CD4-positive, alpha-beta T cell treated with Interleukin-4 for 1 hour (primary cell): ENCODE data around the gene CHD3.
A peak's percentile ranks its signal among the peaks of the same experiment; 100 is the strongest.

Source experiments
- DNase-seq, 2 donors: peaks; one replicate each; pipeline ENCODE4 v3.0.0-alpha.2; 2020 to 2022

Gene CHD3

DNA sequence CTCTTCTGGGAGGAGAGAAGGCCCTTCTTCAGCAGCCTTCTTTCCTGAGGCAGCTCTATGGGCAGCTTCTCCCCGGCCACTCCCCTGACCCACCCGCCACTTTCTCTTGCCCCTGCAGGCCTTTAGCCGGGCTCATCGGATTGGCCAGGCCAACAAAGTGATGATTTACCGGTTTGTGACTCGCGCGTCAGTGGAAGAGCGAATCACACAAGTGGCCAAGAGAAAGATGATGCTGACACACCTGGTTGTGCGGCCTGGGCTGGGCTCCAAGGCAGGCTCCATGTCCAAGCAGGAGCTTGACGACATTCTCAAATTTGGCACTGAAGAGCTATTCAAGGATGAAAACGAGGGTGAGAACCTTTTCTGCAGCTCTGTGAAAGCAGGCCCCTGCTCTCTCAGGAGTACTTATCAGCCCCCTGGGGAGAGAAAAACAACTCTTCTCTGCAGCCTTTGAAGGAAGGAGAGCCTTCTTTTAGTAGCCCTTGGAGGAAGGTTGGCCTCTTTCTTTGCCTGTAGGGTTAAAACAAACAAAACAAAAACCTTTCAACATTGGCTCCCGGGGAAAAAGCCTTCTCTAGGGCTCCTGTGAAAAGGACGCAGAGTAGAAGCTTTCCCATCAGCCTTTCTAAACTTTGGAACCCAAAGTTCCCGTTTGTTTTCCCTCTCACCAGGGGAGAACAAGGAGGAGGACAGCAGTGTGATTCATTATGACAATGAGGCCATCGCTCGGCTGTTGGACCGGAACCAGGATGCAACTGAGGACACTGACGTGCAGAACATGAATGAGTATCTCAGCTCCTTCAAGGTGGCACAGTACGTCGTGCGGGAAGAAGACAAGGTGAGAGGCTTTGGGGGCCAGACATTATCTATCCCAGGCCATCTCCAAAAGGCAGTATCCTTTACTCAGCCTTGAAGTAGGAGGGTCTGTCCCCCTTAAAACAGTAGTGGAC lies 14.8 kb downstream of the CHD3 start:
- DNase-seq, result no peak

GRCh38 chr17:7909089-7909488 lies 20.5 kb downstream of the CHD3 start:
- no peak for DNase-seq

- DNase-seq, result no peak
Measured at GRCh38 chr17:7910281-7910680, 21.7 kb downstream of the CHD3 start.

- no peak for DNase-seq
Measured at GRCh38 chr17:7910711-7911110, 22.1 kb downstream of the CHD3 start.

GRCh38 chr17:7911116-7911515 lies 22.5 kb downstream of the CHD3 start:
- no peak for DNase-seq

DNA sequence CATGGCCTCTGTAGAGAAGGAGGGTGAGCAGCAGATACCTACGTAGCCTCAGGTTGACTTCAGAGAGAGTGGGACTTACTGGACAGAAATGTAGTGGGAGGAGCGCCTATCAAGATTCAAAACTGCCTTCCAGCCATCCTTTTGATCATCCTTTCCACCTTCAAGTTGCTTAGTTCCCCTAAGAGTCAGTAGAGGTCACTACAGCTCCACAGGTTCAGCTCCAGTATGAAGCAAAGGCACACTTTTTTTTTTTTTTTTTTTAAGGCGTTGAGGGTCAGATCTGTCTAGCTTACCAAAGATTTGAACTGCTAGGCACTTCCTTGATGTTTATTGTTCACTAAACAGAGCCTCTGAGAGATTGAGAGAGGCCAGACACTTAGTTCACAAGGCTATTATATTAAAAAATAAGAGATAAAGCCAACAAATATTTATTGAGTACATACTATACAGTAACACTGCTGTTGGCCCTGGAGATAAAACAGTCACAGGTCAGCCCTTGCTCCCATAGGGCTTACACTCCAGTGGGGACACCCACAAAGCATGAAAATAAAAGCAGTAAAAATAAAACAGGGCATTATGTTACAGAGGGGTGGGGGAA lies 24.4 kb downstream of the CHD3 start:
- peak; percentile 70 to 85 for DNase-seq

- no peak for DNase-seq
Measured at GRCh38 chr17:7915179-7915610, 26.6 kb downstream of the CHD3 start.

- DNase-seq, result peak; percentile 88 to 89
Measured at GRCh38 chr17:7915611-7916384, 27.2 kb downstream of the CHD3 start, which contains the start of gene RNF227. RNF227 (minus strand) TSS chr17:7916289; CDS start chr17:7916195, 94 bp downstream.

- no peak for DNase-seq
Measured at GRCh38 chr17:7916385-7916682, 27.7 kb downstream of the CHD3 start.

GRCh38 chr17:7916808-7917207 lies 28.2 kb downstream of the CHD3 start:
- DNase-seq, result no peak

DNA sequence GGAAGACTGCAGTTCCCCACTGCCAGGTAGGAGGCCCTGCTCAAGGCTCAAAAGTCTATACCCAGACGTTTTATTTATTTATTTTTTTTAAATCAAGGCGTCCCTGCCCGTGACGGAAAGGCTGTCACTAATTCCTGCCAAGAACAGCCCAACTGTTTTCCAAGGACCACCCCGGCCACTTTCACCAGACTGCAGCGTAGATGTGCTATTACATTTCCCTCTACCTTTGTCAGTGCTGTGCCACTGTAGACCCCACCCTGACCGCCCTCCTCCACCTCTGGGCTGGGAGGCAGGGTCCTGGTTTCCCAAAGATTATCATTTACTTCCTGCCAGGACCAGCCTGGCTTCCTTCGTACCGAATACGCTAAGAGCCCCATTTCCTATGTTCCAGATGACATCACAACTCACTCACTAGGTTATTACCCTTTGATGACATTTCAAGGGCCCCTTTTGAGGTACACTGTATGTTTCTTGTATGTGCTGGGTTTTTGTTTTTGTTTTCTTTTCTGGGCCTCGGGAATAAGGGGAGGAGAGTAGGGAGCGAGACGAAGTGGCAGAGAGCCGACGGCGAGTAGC lies 33.8 kb downstream of the CHD3 start:
- no peak for DNase-seq

DNA sequence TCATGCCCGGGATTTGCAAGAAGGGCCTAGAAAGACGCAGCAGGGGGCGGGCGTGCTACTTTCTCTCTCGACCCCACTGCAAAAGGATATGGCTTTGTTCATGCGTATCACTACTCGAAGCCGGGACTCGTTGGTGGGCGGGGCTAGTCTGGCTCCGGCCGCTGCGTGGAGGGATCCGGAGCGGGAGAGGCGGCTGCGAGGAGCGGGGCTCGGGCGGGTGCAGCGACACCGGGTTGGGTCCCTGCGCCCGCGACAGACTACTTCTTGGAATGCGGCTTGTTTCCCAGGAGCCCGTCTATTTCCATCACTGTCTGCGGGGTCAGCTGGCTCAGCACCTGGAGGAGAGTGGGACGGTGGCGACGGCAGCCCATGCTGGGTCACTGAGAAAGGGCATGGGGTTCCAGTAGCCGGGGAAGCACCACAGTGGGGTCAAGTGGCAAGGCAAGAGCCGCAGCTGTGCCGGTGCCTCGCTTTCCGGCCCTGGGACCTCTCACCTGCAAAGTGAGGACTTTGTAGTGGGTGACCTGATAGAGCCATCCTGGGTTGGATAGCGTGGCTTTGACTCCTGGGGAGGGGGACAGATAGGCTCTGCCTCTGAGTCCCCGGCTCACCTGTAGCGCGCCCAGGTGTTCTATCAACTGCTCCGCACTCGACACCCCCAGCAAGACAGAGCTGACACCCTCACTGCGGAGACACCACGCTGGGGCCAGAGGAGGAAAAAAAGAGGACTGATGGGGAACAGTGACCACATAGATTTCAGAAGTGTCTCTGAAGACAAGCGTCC lies 34.4 kb downstream of the CHD3 start:
- DNase-seq, result peak; percentile 87 to 89

GRCh38 chr17:7927596-7927995 lies 39.0 kb downstream of the CHD3 start:
- DNase-seq, result no peak

DNA sequence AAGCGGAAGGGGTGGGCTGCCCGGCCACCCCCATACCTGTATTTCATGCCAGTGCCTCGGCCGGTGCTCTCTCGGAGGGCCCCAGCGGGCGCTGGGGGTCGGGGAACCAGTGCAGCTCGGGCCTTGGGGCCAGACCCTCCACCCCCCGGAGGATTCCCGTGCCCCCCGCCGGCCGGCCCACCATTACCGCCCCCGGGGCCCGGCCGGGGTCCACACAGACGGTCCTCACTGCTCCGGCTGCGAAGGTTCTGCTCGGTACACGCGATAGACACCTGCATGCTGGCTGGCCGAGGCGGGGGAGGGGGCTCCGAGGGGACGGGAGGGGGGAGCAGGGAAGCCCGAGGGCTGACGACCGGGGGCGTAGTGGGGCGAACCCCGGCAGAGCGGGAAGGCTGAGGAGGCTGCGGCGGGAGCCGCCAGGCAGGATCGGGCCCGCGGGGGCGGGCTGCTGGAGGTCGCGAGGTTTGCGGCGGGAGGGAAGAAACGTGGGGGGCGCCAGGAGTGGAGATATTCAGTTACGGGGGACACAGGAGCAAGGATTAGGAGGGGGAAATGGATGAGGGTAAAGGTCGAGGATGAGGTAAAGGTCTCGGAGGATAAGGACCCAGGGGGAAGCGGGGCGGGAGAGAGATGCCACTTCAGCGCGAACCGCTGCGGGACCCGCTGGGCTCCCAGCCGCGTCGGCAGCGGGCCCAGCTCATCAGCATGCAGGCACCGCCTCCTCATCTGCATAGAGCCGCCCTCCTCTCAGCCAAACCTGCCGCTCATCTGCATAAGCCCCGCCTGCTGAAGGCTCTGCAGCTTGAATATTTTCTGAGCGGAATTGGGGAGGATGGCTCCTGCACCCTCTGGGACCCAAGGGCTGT lies 40.8 kb downstream of the CHD3 start, which contains the start of gene KCNAB3:
TSS of gene KCNAB3 (minus strand) at position 699 of the 866 bp plus-strand sequence. CDS start at position 278, 421 bp downstream.
- DNase-seq, result peak; percentile 61

DNA sequence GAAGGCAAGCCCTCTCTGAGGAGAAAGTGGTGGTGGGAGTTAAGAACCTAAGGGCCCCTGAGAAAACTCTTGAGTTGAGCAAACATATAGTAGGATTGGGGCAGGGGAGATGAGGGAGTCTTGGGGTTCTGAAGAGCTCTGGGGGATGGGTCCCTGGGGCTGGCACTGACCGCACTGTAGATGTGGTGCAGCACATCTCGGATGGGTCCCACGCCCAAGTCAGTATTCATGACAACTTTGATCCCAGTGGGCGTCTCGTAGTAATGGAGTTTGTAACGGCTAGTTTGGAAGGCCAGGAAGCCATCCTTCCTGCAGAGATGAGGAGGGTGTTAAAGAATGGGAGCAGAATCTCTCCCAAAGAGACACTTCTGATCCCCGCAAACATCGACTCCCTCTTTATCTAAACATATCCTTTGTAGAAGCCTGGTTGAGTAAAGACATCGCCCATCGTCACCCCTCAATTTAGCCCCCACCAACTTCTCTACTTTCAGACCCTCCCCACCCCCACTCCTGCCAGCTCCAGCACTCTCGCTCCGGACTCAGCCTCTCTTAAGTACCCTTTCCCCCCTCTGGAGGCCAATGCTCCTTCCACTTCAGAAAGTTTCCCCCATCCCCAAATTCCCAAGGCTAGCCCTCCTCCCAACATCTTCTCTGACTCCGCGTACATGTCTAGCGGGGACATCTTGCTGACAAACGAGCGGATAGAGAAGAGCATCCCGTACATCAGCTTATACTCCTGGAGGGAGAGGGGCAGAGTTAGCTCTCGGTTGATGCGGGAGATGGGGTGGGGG lies 42.4 kb downstream of the CHD3 start:
- no peak for DNase-seq

DNA sequence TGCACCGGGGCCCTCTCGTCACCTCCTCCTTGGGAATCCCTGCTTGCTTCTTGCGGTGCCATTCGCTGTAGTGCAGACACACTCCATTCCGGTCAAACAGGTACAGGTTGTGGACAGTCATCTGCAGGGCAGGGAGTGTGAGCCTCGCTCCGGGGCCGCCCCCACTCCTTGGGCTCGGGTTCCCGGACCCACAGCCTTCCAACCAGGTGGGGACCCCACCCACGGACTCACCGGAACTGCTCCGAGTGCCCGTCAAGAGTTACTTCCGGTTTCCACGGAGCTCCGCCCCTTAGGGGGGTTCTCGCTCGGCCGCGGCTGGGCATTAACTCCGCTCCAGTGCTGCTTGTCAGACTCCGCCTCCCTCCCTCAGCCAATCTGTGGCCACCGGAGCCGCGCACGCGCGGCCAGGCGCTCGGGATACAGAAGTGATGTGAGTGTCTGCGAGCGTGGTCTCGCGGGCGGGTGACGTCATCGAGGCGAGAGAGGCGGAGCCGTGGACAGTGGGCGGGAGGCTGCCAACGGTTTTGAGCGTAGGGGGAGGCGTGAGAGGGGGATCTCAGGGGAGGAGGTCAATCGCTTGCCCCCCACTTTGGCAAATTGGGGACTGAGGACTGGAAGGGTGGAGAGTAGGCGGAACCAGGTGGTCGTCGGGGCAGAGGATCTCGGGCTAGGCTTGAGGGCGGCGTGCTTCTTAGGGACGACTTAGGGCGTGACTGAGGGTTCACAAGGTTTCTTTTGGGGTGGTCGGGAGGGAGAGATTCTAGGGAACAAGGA lies 43.3 kb downstream of the CHD3 start, which contains the start of the genes CNTROB and TRAPPC1:
TSS of gene CNTROB (plus strand) at position 498 of the 774 bp plus-strand sequence. CDS start 874 bp downstream, outside the sequence.
TSS of gene TRAPPC1 (minus strand) at position 238 of the 774 bp plus-strand sequence. CDS start at position 121, 117 bp downstream.
- peak; percentile 100 for DNase-seq

DNA sequence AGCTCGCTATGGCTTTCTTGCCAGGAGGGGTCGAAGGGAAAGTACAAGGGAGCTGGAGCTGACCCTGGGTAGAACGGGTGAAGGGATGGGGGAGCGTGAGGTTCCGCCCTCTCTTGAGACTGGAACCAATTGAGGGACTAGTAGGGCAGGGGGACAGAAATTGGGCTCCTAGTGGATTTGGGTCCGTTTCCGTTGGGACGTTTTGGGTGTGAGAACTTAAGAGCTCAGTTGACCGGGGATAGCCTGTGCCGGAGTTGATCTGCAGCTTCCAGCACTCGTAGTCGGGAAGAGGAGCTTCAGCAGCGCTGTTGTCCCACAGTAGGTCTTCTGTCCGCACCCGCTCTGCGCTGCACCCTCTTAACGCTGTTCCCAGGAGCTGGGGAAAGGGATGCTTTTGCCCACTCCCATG lies 43.9 kb downstream of the CHD3 start:
- peak in 1 of 2 donors; percentile 28 for DNase-seq

GRCh38 chr17:7932949-7933348 lies 44.4 kb downstream of the CHD3 start:
- peak; percentile 31 to 71 for DNase-seq

GRCh38 chr17:7935859-7936258 lies 47.3 kb downstream of the CHD3 start:
- no peak for DNase-seq
